GM19372 (cell line): ENCODE data around the gene F5.

Experiments
- ATAC-seq: cut with Tn5 transposase; IDR thresholded peaks from one replicate; pipeline ENCODE4 v1.9.1; 2021; ENCODE audit warnings: mild to moderate bottlenecking, low read depth, moderate library complexity; ENCODE audit not compliant: unreplicated experiment

The F5 gene

GRCh38 chr1:169586395-169587255 is at the start of gene F5:
Gene F5, minus strand, starts transcription at chr1:169586481. Its CDS starts 95 bp downstream, at chr1:169586386.
- peak; percentile 96 for ATAC-seq

- no peak for ATAC-seq
These were observed 48.6 kb upstream of the F5 start for GRCh38 chr1:169634877-169635276.

GRCh38 chr1:169634145-169634544 is 47.9 kb upstream of the F5 start:
- ATAC-seq, result no peak

GRCh38 chr1:169631249-169631648 is 45.0 kb upstream of the F5 start:
- no peak for ATAC-seq

- ATAC-seq, result no peak
These were observed 43.7 kb upstream of the F5 start, which contains the start of gene SELP for GRCh38 chr1:169630006-169630405. Gene SELP, minus strand, starts transcription at chr1:169630124. Its CDS starts 50 bp downstream, at chr1:169630074.

- no peak for ATAC-seq
These were observed 38.6 kb upstream of the F5 start for GRCh38 chr1:169624912-169625311.

GRCh38 chr1:169624122-169624521 is 37.8 kb upstream of the F5 start:
- no peak for ATAC-seq

- ATAC-seq, result no peak
These were observed 37.0 kb upstream of the F5 start for GRCh38 chr1:169623132-169623926.

- no peak for ATAC-seq
These were observed 34.3 kb upstream of the F5 start for GRCh38 chr1:169620565-169620964.

GRCh38 chr1:169618367-169618766 is 32.1 kb upstream of the F5 start:
- ATAC-seq, result no peak

GRCh38 chr1:169615803-169616202 is 29.5 kb upstream of the F5 start:
- ATAC-seq, result no peak

- no peak for ATAC-seq
These were observed 24.6 kb upstream of the F5 start for GRCh38 chr1:169610858-169611257.

GRCh38 chr1:169610108-169610507 is 23.8 kb upstream of the F5 start:
- no peak for ATAC-seq

- ATAC-seq, result no peak
These were observed 21.9 kb upstream of the F5 start for GRCh38 chr1:169608226-169608625.

- ATAC-seq, result no peak
These were observed 18.7 kb upstream of the F5 start for GRCh38 chr1:169604781-169605560.

GRCh38 chr1:169601096-169601881 is 15.0 kb upstream of the F5 start:
- ATAC-seq, result no peak

- ATAC-seq, result no peak
These were observed 9.8 kb upstream of the F5 start for GRCh38 chr1:169595764-169596711.

- ATAC-seq, result no peak
These were observed 8.1 kb upstream of the F5 start for GRCh38 chr1:169594391-169594790.

GRCh38 chr1:169590932-169591331 is 4.7 kb upstream of the F5 start:
- no peak for ATAC-seq
